Activated CD4-positive, alpha-beta T cell treated with anti-CD3 and anti-CD28 coated beads for 36 hours (primary cell): ENCODE results near the gene ANKRD6. TPM values are rescaled to one million over a fixed set of nuclear protein-coding genes. Genes with fewer than 3 reads are reported as not detected.

Experiments used
- ATAC-seq: fragments of 200-7000 bp; cut with Tn5 transposase; one replicate; pipeline ENCODE4 v1.10.0; 2021; ENCODE audit warnings: mild to moderate bottlenecking, moderate library complexity
- CTCF ChIA-PET: fragments of 350-600 bp; sonication (Branson Sonifier 250); formaldehyde crosslinking; loops from one replicate; lab custom pipeline; 2021; ENCODE audit warnings: antibody characterized with exemption; lab: Charles Lee
- POLR2A ChIA-PET: fragments of 350-600 bp; sonication (Branson Sonifier 250); formaldehyde crosslinking; loops from one replicate; lab custom pipeline; 2021; ENCODE audit warnings: antibody characterized with exemption, inconsistent platforms; lab: Charles Lee
- DNase-seq: peaks from one replicate; pipeline ENCODE4 v3.0.0-alpha.2; 2020
- H3K27ac Mint-ChIP-seq: one replicate; pipeline ENCODE4 v1.8.0; 2021; ENCODE audit warnings: mixed read lengths
- H3K27me3 Mint-ChIP-seq: one replicate; pipeline ENCODE4 v1.8.0; 2021; ENCODE audit warnings: mixed read lengths
- H3K36me3 Mint-ChIP-seq: one replicate; pipeline ENCODE4 v1.8.0; 2021; ENCODE audit warnings: low read depth, mixed read lengths
- H3K4me1 Mint-ChIP-seq: one replicate; pipeline ENCODE4 v1.8.0; 2021; ENCODE audit warnings: mixed read lengths
- H3K4me3 Mint-ChIP-seq: one replicate; pipeline ENCODE4 v1.8.0; 2021; ENCODE audit warnings: mild to moderate bottlenecking, moderate library complexity, mixed read lengths
- H3K9me3 Mint-ChIP-seq: one replicate; pipeline ENCODE4 v1.8.0; 2021; ENCODE audit warnings: low read depth, mixed read lengths
- intact Hi-C, 2 experiments: fragments of 100-400 bp; cut with DNase I in 1 of 2; cut with micrococcal nuclease in 1 of 2; formaldehyde crosslinking; loops; one replicate each; pipeline versions ENCODE4 v1.14.2 to v1.15.1; 2022 to 2024; cut with DNase I, micrococcal nuclease
- total RNA-seq, 2 experiments: library from RNA; stranded (reverse); gene quantifications; one replicate each; pipeline ENCODE4 v1.2.3, GENCODE V29; 2021

The ANKRD6 gene
- total RNA-seq, 2 experiments from 2014 or later = 2.8 to 2.9 TPM

GRCh38 chr6:89468998-89469397 is 36.0 kb downstream of the ANKRD6 start:
- DNase-seq (no peak), ATAC-seq (no peak)
- no peaks in the 10 kb centered on the region for H3K27me3 Mint-ChIP-seq
- POLR2A ChIA-PET = no interaction called here
- no peak overlapping the region for H3K27ac Mint-ChIP-seq
- intact Hi-C loops = no loop called here
- H3K4me3 Mint-ChIP-seq = no peak overlapping the region
- no peaks in the 10 kb centered on the region for H3K9me3 Mint-ChIP-seq
- CTCF ChIA-PET = interaction anchor here (0.9 to 1.4 kb wide), 2 partner anchors 88 to 97 kb away, joined by 3 to 4 read pairs; no protein-coding TSS in a partner anchor
- H3K4me1 Mint-ChIP-seq = peaks cover 1% of the 10 kb centered on the region
- H3K36me3 Mint-ChIP-seq = no peaks in the 10 kb centered on the region

GRCh38 chr6:89471287-89471867 is 38.4 kb downstream of the ANKRD6 start:
- intact Hi-C loops = no loop called here
- no peak overlapping the region for H3K27ac Mint-ChIP-seq

DNA sequence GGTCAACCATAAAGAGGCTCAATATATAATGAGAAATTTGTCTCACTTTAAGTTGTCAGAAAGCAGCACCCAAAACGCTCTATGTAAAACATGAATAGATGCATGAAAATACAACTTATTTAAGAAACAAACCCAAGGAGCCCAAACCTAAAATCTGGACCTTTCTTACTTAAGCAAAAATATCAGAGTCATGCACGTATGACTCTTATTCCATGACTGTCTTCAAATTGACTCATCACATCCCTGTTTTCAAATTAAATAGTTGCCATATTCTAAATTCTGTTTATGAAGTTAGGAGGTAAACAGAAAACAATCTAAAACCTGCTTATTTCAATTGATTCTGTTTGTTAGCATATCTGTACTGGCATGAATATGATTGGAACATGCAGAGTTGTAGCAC is 42.1 kb downstream of the ANKRD6 start:
- DNase-seq (no peak), ATAC-seq (no peak)
- no peaks in the 10 kb centered on the region for H3K36me3 Mint-ChIP-seq
- H3K4me3 Mint-ChIP-seq = no peak overlapping the region
- ChIA-PET POLR2A (no interaction called here), CTCF (interaction anchor here (1.1 kb wide), 1 partner anchor 43 kb away, joined by 3 read pairs; no protein-coding TSS in a partner anchor)
- no peaks in the 10 kb centered on the region for H3K27me3 Mint-ChIP-seq
- H3K9me3 Mint-ChIP-seq = no peaks in the 10 kb centered on the region
- peaks cover 18% of the 10 kb centered on the region for H3K4me1 Mint-ChIP-seq
- intact Hi-C loops = loop anchor here in 1 of 2 experiments (5.0 kb wide), 1 partner anchor 103 kb away; no protein-coding TSS in a partner anchor
- H3K27ac Mint-ChIP-seq = no peak overlapping the region

More at GRCh38 chr6:89471287-89471867, 38.4 kb downstream of the ANKRD6 start:
- Mint-ChIP-seq H3K4me1 (peaks cover 16% of the 10 kb centered on the region), H3K4me3 (no peak overlapping the region), H3K9me3 (no peaks in the 10 kb centered on the region), H3K27me3 (no peaks in the 10 kb centered on the region), H3K36me3 (no peaks in the 10 kb centered on the region)
- no peak for DNase-seq
- ChIA-PET CTCF (no interaction called here), POLR2A (no interaction called here)
- no peak for ATAC-seq

DNA sequence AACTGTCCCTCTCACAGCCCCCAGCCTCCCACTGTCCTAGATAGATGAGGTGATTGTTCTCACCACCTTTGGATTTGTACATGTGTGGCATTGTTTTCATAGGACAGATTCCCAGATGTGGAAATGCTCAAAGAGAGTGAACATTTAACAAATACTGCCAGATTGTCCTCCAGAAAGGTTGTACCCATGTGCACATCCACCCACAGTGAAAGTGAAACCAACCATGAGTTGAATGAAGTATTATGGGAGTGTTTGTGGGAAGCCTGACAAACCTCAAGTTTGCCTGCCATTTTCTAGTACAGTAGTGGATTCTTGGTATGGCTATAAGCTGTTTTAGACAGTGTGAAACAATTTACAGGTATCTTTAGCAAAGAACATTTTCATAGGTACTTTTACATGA is 42.7 kb downstream of the ANKRD6 start:
- ChIA-PET POLR2A (no interaction called here), CTCF (interaction anchor here (1.1 kb wide), 1 partner anchor 43 kb away, joined by 3 read pairs; no protein-coding TSS in a partner anchor)
- ATAC-seq = peak; percentile 84
- H3K4me1 Mint-ChIP-seq = peaks cover 18% of the 10 kb centered on the region
- intact Hi-C loops = loop anchor here in 1 of 2 experiments (5.0 kb wide), 1 partner anchor 103 kb away; no protein-coding TSS in a partner anchor
- H3K9me3 Mint-ChIP-seq = no peaks in the 10 kb centered on the region
- peak; percentile 41 for DNase-seq
- H3K27ac Mint-ChIP-seq = no peak overlapping the region
- H3K36me3 Mint-ChIP-seq = no peaks in the 10 kb centered on the region
- H3K27me3 Mint-ChIP-seq = no peaks in the 10 kb centered on the region
- no peak overlapping the region for H3K4me3 Mint-ChIP-seq

DNA sequence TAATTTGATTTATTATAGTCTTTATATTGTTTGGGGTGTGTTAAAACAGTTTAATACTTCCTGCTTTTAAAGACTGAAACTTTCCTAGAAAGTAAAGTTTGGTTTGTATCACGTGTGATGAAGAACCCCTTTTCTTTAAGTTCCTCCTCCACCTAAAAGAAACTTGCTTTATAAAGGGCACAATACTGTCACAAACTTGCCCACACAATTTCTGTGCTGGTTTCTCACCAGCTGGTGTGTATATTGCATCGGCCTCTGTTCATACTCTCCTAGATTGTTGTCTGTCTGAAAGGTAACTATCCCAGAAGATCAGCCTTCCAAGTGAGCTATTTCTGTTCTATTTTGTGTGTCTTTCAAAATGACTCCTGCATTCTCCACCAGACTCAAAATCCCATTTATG is 46.9 kb downstream of the ANKRD6 start:
- no peaks in the 10 kb centered on the region for H3K27me3 Mint-ChIP-seq
- H3K4me3 Mint-ChIP-seq = no peak overlapping the region
- H3K27ac Mint-ChIP-seq = no peak overlapping the region
- ChIA-PET CTCF (interaction anchor here (0.6 kb wide), 1 partner anchor 117 kb away, joined by 4 read pairs; no protein-coding TSS in a partner anchor), POLR2A (no interaction called here)
- DNase-seq (no peak), ATAC-seq (peak; percentile 19)
- H3K4me1 Mint-ChIP-seq = peaks cover 15% of the 10 kb centered on the region
- intact Hi-C loops = loop anchor here in 1 of 2 experiments (5.0 kb wide), 1 partner anchor 108 kb away; no protein-coding TSS in a partner anchor
- no peaks in the 10 kb centered on the region for H3K36me3 Mint-ChIP-seq
- no peaks in the 10 kb centered on the region for H3K9me3 Mint-ChIP-seq

DNA sequence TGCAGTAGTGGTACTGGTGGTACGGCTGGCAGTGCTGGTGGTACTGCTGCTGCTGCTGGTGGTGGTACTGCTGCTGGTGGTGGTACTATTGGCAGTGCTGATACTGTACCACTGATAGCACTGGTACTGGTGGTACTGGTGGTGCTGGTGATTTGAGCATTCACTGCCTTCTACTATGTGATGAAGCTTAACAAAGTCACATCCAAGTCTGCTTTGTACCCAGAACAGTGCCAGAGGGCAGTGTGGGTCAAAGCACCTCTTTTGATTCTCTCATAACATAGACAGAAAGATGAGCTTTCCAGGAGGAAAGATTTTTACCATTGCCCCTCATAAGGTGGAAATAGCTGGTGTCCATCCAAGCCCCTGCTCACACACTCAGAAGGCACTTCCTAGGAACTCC is 48.7 kb downstream of the ANKRD6 start:
- peaks cover 3% of the 10 kb centered on the region for H3K4me1 Mint-ChIP-seq
- no peak for ATAC-seq
- H3K27ac Mint-ChIP-seq = no peak overlapping the region
- intact Hi-C loops = no loop called here
- H3K36me3 Mint-ChIP-seq = no peaks in the 10 kb centered on the region
- no peak overlapping the region for H3K4me3 Mint-ChIP-seq
- ChIA-PET POLR2A (no interaction called here), CTCF (no interaction called here)
- no peak for DNase-seq
- no peaks in the 10 kb centered on the region for H3K27me3 Mint-ChIP-seq
- H3K9me3 Mint-ChIP-seq = no peaks in the 10 kb centered on the region

DNA sequence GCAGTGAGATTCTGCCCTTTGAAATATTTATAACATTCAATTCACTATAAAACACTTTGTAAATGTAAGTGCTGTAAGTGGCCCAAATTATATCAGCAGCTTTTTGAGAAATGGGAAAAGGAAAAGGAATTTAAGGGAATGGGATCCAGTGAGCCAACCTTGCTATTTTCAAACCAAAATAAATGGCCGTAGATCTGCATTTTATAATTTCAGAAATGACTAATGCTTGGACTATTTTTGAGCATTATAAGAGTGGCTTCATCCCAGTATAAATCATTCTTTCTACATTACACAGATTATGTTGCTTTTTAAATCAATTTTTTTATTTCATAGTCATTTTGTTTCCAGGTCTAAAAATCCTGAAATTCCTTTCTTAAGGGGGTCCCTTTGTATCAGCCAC is 49.2 kb downstream of the ANKRD6 start:
- intact Hi-C loops = no loop called here
- no peaks in the 10 kb centered on the region for H3K9me3 Mint-ChIP-seq
- H3K27ac Mint-ChIP-seq = no peak overlapping the region
- H3K4me3 Mint-ChIP-seq = no peak overlapping the region
- ATAC-seq (no peak), DNase-seq (no peak)
- ChIA-PET CTCF (no interaction called here), POLR2A (no interaction called here)
- H3K27me3 Mint-ChIP-seq = no peaks in the 10 kb centered on the region
- peaks cover 3% of the 10 kb centered on the region for H3K4me1 Mint-ChIP-seq
- H3K36me3 Mint-ChIP-seq = no peaks in the 10 kb centered on the region

DNA sequence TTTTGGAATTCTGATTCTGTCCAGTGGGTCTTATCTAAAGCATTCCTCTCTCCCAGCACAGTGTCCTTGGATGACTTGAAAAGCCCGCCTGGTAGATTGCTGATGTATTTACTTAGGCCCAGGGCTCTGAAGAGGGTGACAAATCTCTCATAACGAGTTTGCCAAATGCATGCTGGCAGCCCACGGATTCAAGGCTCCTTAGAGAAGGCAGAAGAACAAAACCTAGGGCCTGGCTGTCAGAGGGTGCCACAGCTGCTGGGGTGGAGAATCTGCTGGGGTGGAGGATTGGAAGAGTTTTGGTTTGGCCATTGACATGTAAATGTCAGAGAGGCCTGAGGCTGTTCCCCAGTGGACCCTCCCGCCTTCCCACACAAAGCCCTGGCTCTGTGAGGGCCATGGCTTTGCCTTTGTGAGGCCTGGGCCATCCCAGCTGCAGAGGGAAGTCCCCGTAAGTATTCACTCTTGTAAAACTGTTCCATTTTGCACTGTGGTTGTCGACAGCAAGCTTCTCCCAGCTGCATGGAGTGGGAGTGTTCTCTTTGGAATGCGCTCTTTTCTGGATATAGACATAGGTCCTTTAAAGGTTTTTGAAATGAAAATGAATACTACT is 50.3 kb downstream of the ANKRD6 start:
- H3K4me1 Mint-ChIP-seq = peaks cover 3% of the 10 kb centered on the region
- intact Hi-C loops = no loop called here
- ChIA-PET CTCF (no interaction called here), POLR2A (no interaction called here)
- ATAC-seq (no peak), DNase-seq (no peak)
- H3K36me3 Mint-ChIP-seq = no peaks in the 10 kb centered on the region
- H3K27me3 Mint-ChIP-seq = no peaks in the 10 kb centered on the region
- no peak overlapping the region for H3K4me3 Mint-ChIP-seq
- H3K9me3 Mint-ChIP-seq = no peaks in the 10 kb centered on the region
- H3K27ac Mint-ChIP-seq = no peak overlapping the region

DNA sequence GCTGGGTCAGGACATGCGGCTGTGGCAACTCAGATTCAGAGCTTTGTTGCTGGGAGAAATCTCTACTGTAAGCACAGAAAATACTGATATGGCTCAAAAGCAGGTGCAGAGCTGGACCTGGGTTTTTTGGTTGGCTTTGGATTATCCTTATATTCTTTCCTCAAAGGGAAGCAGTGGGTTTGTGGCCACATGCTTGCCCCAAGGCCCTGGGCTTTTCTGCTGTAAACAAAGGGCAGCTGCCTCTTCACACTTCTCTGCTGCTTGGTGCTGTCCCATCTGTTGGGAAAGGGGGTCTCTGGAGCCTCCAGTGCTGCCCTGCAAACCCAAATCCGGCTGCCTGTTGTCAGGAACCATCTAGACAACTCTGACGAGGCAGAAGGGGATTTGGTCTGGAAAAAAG is 52.4 kb downstream of the ANKRD6 start:
- intact Hi-C loops = no loop called here
- no peak overlapping the region for H3K4me3 Mint-ChIP-seq
- POLR2A ChIA-PET = no interaction called here
- DNase-seq (no peak), ATAC-seq (no peak)
- H3K36me3 Mint-ChIP-seq = no peaks in the 10 kb centered on the region
- no peaks in the 10 kb centered on the region for H3K9me3 Mint-ChIP-seq
- no peaks in the 10 kb centered on the region for H3K4me1 Mint-ChIP-seq
- CTCF ChIA-PET = no interaction called here
- no peaks in the 10 kb centered on the region for H3K27me3 Mint-ChIP-seq
- no peak overlapping the region for H3K27ac Mint-ChIP-seq

DNA sequence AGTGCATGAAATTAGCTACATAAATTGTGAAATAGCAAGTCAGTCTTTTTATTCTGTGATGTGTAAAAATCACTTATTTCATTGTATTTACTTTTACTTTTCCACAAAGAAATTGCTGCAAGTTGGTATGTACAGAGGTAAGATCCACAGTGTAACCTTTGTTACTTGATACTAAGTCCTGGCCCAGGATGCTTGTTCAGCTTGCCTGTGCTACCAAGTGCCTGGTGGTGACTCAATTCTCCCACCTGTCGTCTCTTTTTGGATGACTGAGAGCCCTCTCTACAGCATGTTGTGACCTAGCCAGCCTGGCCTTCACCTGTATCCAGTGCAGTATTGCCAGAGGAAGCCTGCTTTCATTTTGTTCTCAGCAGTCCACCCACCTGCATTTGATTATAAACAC is 54.9 kb downstream of the ANKRD6 start:
- Mint-ChIP-seq H3K9me3 (no peaks in the 10 kb centered on the region), H3K36me3 (no peaks in the 10 kb centered on the region), H3K27ac (no peak overlapping the region), H3K4me1 (no peaks in the 10 kb centered on the region), H3K4me3 (no peak overlapping the region), H3K27me3 (no peaks in the 10 kb centered on the region)
- DNase-seq = peak; percentile 44
- ChIA-PET POLR2A (no interaction called here), CTCF (interaction anchor here (1.4 kb wide), 1 partner anchor 116 kb away, joined by 4 read pairs; no protein-coding TSS in a partner anchor)
- peak; percentile 81 for ATAC-seq
- intact Hi-C loops = no loop called here

GRCh38 chr6:89488438-89488837 is 55.5 kb downstream of the ANKRD6 start:
- intact Hi-C loops = no loop called here
- DNase-seq (no peak), ATAC-seq (no peak)
- ChIA-PET POLR2A (no interaction called here), CTCF (interaction anchor here (1.4 kb wide), 1 partner anchor 117 kb away, joined by 4 read pairs; no protein-coding TSS in a partner anchor)
- H3K9me3 Mint-ChIP-seq = no peaks in the 10 kb centered on the region
- H3K27me3 Mint-ChIP-seq = no peaks in the 10 kb centered on the region
- no peaks in the 10 kb centered on the region for H3K36me3 Mint-ChIP-seq
- no peak overlapping the region for H3K27ac Mint-ChIP-seq
- no peak overlapping the region for H3K4me3 Mint-ChIP-seq
- H3K4me1 Mint-ChIP-seq = no peaks in the 10 kb centered on the region

DNA sequence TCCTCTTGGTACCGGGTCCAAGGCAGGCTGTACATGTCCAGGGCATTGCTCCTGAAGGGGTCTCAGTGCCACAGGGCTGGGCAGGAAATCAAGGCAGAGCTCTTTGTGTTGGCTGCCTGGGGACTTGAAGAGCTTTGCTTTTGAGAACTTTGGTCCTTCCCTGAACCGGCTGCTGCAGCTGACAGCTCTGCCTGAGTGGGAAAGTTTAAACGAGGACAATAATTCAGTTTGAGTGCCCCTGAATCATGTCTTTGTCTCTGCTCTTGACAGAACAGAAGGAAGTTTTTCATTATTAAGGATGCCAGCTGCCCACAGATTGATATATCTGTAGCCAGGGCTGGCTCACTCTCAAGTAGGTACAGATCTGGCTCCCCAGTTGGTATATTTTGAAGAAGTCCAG is 56.1 kb downstream of the ANKRD6 start:
- H3K9me3 Mint-ChIP-seq = no peaks in the 10 kb centered on the region
- no peaks in the 10 kb centered on the region for H3K36me3 Mint-ChIP-seq
- intact Hi-C loops = no loop called here
- H3K27ac Mint-ChIP-seq = no peak overlapping the region
- DNase-seq (no peak), ATAC-seq (no peak)
- CTCF ChIA-PET = no interaction called here
- no peaks in the 10 kb centered on the region for H3K27me3 Mint-ChIP-seq
- no peaks in the 10 kb centered on the region for H3K4me1 Mint-ChIP-seq
- POLR2A ChIA-PET = no interaction called here
- H3K4me3 Mint-ChIP-seq = no peak overlapping the region
